ENCODE results near the gene ACAT1.

ACAT1 gene

GRCh38 chr11:108125096-108125495 is 3.7 kb downstream of the ACAT1 start:
- ChIA-PET CTCF (no interaction called here), POLR2A (no interaction called here)
- TF ChIP-seq ZNF580 (tag by site-specific recombination; IDR thresholded peaks at IDR 0.05) (no peak), ZBTB21 (tag by site-specific recombination; IDR thresholded peaks at IDR 0.05) (no peak), SP7 (tag by site-specific recombination; IDR thresholded peaks at IDR 0.05) (peak; percentile 56)
- Histone ChIP-seq H3K4me1 (ENCODE audit: control insufficient read depth, insufficient read depth, low read length) (no peaks in the 10 kb centered on the region), H3K4me3 (ENCODE audit: low read depth, low read length) (no peak overlapping the region), H3K9me3 (ENCODE audit: control insufficient read depth, insufficient read depth, low read depth, low read length) (no peaks in the 10 kb centered on the region), H3K27ac (ENCODE audit: extremely low read depth, low read depth, low read length) (no peak overlapping the region), H3K36me3 (ENCODE audit: control insufficient read depth in 2 of 2, insufficient read depth in 1 of 2, low read length in 2 of 2) (peaks cover 0 to 10% of the 10 kb centered on the region in 2 experiments; a peak in 1 of 3 replicates)

- Histone ChIP-seq H3K9me3 (ENCODE audit: control insufficient read depth, insufficient read depth, low read depth, low read length) (no peaks in the 10 kb centered on the region), H3K27ac (ENCODE audit: extremely low read depth, low read depth, low read length) (no peak overlapping the region), H3K4me1 (ENCODE audit: control insufficient read depth, insufficient read depth, low read length) (no peaks in the 10 kb centered on the region), H3K4me3 (ENCODE audit: low read depth, low read length) (no peak overlapping the region), H3K36me3 (ENCODE audit: control insufficient read depth in 2 of 2, insufficient read depth in 1 of 2, low read length in 2 of 2) (peaks cover 0 to 23% of the 10 kb centered on the region in 2 experiments; a peak in 2 of 3 replicates)
- POLR2A ChIA-PET, result no interaction called here
- TF ChIP-seq ZNF747 (tag by site-specific recombination; IDR thresholded peaks at IDR 0.05) (no peak), PRDM10 (tag by site-specific recombination; IDR thresholded peaks at IDR 0.05) (peak; percentile 73)
- CTCF ChIA-PET, result interaction anchor here (1.0 kb wide), 1 partner anchor 9 kb away, joined by 3 read pairs; no protein-coding TSS in a partner anchor
These were observed 7.4 kb downstream of the ACAT1 start for GRCh38 chr11:108128772-108129171.

- no peaks in the 10 kb centered on the region for H3K4me1 ChIP-seq (ENCODE audit: control insufficient read depth, insufficient read depth, low read length)
- H3K27ac ChIP-seq (ENCODE audit: extremely low read depth, low read depth, low read length), result no peak overlapping the region
- H3K4me3 ChIP-seq (ENCODE audit: low read depth, low read length), result no peak overlapping the region
- ChIA-PET POLR2A (no interaction called here), CTCF (no interaction called here)
- H3K9me3 ChIP-seq (ENCODE audit: control insufficient read depth, insufficient read depth, low read depth, low read length), result no peaks in the 10 kb centered on the region
- H3K36me3 ChIP-seq (ENCODE audit: control insufficient read depth in 2 of 2, insufficient read depth in 1 of 2, low read length in 2 of 2), result peaks cover 3 to 38% of the 10 kb centered on the region in 2 experiments; a peak in 2 of 3 replicates
- no peak for TF ChIP-seq ZNF133 (tag by site-specific recombination; IDR thresholded peaks at IDR 0.05)
- TF ChIP-seq PRDM4 (tag by site-specific recombination; IDR thresholded peaks at IDR 0.05), result no peak
- TF ChIP-seq ZNF157 (tag by site-specific recombination; IDR thresholded peaks at IDR 0.05), result no peak
- TF ChIP-seq ZSCAN4 (tag by site-specific recombination; IDR thresholded peaks at IDR 0.05), result no peak
- no peak for TF ChIP-seq ZNF394 (tag by site-specific recombination; IDR thresholded peaks at IDR 0.05; ENCODE audit: borderline replicate concordance)
- TF ChIP-seq ZNF639 (tag by site-specific recombination; IDR thresholded peaks at IDR 0.05), result no peak
- TF ChIP-seq ZNF514 (tag by site-specific recombination; IDR thresholded peaks at IDR 0.05), result no peak
- no peak for TF ChIP-seq INSM2 (tag by site-specific recombination; IDR thresholded peaks at IDR 0.05)
- TF ChIP-seq FEZF1 (tag by site-specific recombination; IDR thresholded peaks at IDR 0.05), result no peak
- TF ChIP-seq ZNF629 (tag by site-specific recombination; IDR thresholded peaks at IDR 0.05), result no peak
- no peak for TF ChIP-seq ZNF302 (tag by site-specific recombination; IDR thresholded peaks at IDR 0.05; ENCODE audit: low read depth)
These were observed 10.6 kb downstream of the ACAT1 start for GRCh38 chr11:108131993-108132392.

All from HEK293 (cell line).